PFSK-1 (cell line): ENCODE measurements around the gene C1QC.

ENCODE experiments used
- FOXP2 ChIP-seq: optimal IDR thresholded peaks from 2 replicates; pipeline ENCODE3; 2011; ENCODE audit warnings: borderline replicate concordance, control low read depth, inconsistent platforms; ENCODE audit not compliant: insufficient read depth; ENCODE audit errors: extremely low read length, extremely low read depth
- POLR2AphosphoS5 ChIP-seq: IDR thresholded peaks from 2 replicates; pipeline ENCODE4 v1.6.1; 2012; ENCODE audit warnings: low read depth, mild to moderate bottlenecking, control low read depth, low read length, moderate library complexity
- SIN3A ChIP-seq: IDR thresholded peaks from 2 replicates; pipeline ENCODE4 v1.6.1; 2012; ENCODE audit warnings: mild to moderate bottlenecking, low read length, moderate library complexity, borderline replicate concordance; ENCODE audit not compliant: insufficient read depth
- TAF1 ChIP-seq: IDR thresholded peaks from 2 replicates; pipeline ENCODE4 v1.6.1; 2012; ENCODE audit warnings: low read length, control low read depth, borderline replicate concordance; ENCODE audit not compliant: insufficient read depth
- TF ChIP-seq, protein P1 (sequence below), 2 experiments: IDR thresholded peaks; 2 replicates each; pipeline versions ENCODE4 v1.6.1 to v1.8.0; 2011 to 2012; ENCODE audit warnings: low read depth in 2 of 2, low read length in 2 of 2, control low read depth in 1 of 2, inconsistent platforms in 1 of 2, mild to moderate bottlenecking in 1 of 2, moderate library complexity in 1 of 2; ENCODE audit not compliant: insufficient read depth in 1 of 2

The C1QC gene

DNA sequence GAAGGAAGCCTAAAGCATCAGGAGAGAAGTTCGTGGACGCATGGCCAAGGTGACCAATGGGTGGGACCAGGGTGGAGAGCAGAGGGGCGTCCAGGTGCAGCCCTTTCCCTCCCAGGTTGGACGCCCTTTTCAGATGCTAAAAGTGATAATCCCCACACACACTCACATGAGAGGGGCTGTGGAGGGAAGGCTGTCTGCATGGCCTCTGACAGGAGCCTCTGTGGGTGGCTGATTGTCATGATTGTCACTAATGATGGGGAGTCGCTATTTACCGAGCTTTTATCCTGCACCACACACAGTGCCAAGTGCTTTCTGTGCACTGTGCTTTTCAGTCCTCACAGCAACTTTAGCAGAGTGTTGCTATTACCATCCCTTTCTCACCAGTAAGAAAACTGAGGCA lies 34.1 kb upstream of the C1QC start:
- TF ChIP-seq FOXP2 (no peak), SIN3A (no peak), TAF1 (no peak), POLR2AphosphoS5 (no peak)
- TF ChIP-seq, protein P1, sequence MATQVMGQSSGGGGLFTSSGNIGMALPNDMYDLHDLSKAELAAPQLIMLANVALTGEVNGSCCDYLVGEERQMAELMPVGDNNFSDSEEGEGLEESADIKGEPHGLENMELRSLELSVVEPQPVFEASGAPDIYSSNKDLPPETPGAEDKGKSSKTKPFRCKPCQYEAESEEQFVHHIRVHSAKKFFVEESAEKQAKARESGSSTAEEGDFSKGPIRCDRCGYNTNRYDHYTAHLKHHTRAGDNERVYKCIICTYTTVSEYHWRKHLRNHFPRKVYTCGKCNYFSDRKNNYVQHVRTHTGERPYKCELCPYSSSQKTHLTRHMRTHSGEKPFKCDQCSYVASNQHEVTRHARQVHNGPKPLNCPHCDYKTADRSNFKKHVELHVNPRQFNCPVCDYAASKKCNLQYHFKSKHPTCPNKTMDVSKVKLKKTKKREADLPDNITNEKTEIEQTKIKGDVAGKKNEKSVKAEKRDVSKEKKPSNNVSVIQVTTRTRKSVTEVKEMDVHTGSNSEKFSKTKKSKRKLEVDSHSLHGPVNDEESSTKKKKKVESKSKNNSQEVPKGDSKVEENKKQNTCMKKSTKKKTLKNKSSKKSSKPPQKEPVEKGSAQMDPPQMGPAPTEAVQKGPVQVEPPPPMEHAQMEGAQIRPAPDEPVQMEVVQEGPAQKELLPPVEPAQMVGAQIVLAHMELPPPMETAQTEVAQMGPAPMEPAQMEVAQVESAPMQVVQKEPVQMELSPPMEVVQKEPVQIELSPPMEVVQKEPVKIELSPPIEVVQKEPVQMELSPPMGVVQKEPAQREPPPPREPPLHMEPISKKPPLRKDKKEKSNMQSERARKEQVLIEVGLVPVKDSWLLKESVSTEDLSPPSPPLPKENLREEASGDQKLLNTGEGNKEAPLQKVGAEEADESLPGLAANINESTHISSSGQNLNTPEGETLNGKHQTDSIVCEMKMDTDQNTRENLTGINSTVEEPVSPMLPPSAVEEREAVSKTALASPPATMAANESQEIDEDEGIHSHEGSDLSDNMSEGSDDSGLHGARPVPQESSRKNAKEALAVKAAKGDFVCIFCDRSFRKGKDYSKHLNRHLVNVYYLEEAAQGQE (IDR thresholded peaks at IDR 0.05; ENCODE audit: insufficient read depth in 1 of 2, low read depth in 2 of 2, low read length in 2 of 2), result no peak

DNA sequence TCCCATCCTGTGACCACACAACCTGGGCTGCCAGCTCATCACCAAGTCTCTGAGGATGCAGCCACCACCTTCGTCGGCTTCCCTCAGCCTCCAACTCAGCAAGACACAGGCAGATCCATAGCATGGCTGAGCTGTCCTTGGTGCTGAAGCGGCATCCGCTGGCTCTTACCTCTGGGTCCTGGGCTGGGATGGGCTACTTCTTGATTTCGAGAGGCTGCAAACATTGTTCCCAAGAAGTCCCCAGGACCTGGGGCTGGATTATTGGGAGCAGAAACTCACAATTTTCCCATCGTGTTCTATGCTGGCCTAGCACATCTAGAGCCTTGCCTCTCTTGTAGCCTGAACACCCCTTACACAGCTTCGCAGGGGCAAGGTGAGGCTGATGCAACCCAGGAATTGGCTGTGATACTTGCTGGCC lies 31.9 kb upstream of the C1QC start:
- 0 out of 2 replicates have a peak, but pooled peaks have one; percentile 12 for TF ChIP-seq SIN3A
- TF ChIP-seq, protein P1 (IDR thresholded peaks at IDR 0.05; ENCODE audit: insufficient read depth in 1 of 2, low read depth in 2 of 2, low read length in 2 of 2), result peak; percentile 98
- no peak for TF ChIP-seq POLR2AphosphoS5

DNA sequence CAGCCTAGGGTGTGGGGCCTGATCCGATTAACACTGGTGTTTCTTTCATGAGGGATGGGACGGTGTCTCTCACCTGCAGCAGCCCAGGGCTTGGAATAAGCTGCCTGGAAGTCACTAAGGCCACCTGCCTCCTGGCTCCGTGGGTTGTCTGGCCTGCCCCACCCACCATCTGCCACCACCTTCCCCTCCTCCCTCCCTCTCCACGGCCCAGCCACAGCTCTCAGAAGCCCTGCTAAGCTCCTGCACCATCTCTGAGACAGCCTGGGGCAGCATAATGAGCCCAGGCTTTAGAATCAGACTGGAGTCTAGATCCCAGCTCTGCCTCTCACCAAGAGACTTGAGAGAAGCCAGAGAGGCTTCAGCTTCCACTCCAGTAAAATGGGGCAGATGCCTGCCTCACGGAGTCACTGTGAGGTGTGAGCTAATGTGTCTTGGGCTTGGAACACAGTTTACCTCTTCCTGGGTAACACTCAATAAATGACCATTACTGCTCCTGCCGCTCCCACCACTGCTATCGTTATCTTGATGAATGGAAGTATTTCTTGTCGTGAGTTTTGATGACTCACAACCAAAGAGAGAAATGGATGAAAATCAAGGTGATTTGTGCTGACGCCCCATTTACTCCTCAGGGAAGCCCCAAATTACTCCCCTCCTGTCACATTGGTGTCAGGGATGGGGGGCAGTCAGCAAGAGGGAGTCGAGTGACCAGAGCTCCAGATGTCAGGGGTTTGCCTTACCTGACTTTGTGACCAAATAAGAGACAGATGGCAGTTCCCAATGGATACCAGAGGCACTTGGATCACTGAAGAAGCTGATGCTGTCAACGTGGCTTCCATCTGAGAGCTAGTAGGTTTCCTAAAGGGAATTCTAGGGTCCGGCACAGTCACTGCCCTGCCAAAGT lies 30.5 kb upstream of the C1QC start:
- no peak for TF ChIP-seq SIN3A
- no peak for TF ChIP-seq POLR2AphosphoS5
- no peak for TF ChIP-seq TAF1
- TF ChIP-seq, protein P1 (IDR thresholded peaks at IDR 0.05; ENCODE audit: insufficient read depth in 1 of 2, low read depth in 2 of 2, low read length in 2 of 2), result no peak
- no peak for TF ChIP-seq FOXP2

DNA sequence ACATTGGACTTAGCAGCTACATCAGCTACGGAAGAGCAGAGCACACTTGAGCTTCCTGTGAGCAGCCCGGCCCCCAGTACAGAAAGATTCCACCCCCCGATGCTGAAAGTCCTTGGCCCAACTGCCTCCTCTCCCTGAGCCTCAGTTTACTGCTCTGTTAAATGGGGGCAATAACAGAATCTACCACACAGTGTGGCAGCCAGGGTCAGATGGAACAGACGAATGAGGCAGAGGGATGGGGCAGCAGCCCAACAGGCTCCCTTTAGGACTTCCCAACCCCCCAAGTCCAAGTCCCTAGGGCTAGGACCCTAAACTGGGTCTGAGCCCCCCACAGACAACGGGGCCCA lies 29.9 kb upstream of the C1QC start:
- TF ChIP-seq SIN3A, result no peak
- no peak for TF ChIP-seq FOXP2
- no peak for TF ChIP-seq TAF1
- no peak for TF ChIP-seq POLR2AphosphoS5
- TF ChIP-seq, protein P1 (IDR thresholded peaks at IDR 0.05; ENCODE audit: insufficient read depth in 1 of 2, low read depth in 2 of 2, low read length in 2 of 2), result no peak

DNA sequence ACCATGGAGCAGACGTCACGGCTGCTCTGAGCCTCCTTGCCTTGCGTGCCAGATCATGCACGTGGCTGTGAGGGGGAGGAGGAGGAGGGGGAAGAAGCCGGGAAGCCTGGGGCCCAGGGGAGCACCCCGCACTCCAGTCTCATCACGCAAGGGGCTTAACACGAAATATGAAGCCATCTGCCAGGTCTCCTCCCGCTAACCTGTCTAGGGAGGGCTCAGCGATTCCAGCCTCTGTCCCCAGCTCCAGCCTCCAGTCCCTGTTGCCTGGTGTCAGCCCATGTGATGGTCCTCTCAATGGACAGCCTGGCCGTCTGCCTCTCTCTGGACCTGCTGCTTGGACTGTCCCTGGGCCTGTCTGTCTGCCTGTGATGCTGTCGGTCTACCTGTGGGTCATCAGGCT lies 29.5 kb upstream of the C1QC start:
- TF ChIP-seq TAF1 (no peak), POLR2AphosphoS5 (no peak), FOXP2 (no peak), SIN3A (no peak)
- TF ChIP-seq, protein P1 (IDR thresholded peaks at IDR 0.05; ENCODE audit: insufficient read depth in 1 of 2, low read depth in 2 of 2, low read length in 2 of 2), result no peak
